ENCODE measurements around the gene PLA2G4D. TPM values are rescaled to one million over a fixed set of nuclear protein-coding genes. Genes with fewer than 3 reads are reported as not detected.

The PLA2G4D gene
- total RNA-seq, 1 experiment from 2014 or later, result 0.34 TPM

DNA sequence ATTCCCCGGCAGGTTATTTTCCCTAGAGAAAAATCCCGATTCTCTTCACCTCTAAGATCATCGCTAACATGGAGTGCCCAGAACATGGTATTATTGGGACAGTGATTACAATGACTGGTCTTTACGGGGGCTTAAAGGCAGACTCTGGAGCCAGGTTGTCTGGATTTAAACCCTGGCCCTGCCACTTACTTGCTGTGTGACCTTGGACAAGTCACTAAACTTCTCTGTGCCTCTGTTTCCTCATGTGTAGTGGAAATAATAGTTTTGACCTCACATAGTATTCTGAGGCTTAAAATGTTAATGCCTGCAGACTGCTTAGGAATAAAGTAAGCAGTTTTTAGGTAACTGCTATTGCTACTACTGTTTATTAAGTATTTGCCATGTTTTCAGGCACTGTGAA is 4.4 kb downstream of the PLA2G4D start:
- TF ChIP-seq POLR2AphosphoS5 (IDR thresholded peaks at IDR 0.05; ENCODE audit: low read depth, low read length) (no peak), ZFX (IDR thresholded peaks at IDR 0.05) (no peak), EZH2 (IDR thresholded peaks at IDR 0.05) (no peak), SIN3A (IDR thresholded peaks at IDR 0.05; ENCODE audit: low read depth) (no peak), FOSL1 (IDR thresholded peaks at IDR 0.05; ENCODE audit: low read depth) (no peak), POLR2A (IDR thresholded peaks at IDR 0.05; ENCODE audit: borderline replicate concordance, extremely low read depth, insufficient read depth, insufficient read length) (no peak), TCF7L2 (IDR thresholded peaks at IDR 0.05; ENCODE audit: borderline replicate concordance, extremely low read depth, insufficient read depth, insufficient read length) (no peak), EGR1 (IDR thresholded peaks at IDR 0.05; ENCODE audit: low read depth) (no peak)
- TF ChIP-seq, protein P1, sequence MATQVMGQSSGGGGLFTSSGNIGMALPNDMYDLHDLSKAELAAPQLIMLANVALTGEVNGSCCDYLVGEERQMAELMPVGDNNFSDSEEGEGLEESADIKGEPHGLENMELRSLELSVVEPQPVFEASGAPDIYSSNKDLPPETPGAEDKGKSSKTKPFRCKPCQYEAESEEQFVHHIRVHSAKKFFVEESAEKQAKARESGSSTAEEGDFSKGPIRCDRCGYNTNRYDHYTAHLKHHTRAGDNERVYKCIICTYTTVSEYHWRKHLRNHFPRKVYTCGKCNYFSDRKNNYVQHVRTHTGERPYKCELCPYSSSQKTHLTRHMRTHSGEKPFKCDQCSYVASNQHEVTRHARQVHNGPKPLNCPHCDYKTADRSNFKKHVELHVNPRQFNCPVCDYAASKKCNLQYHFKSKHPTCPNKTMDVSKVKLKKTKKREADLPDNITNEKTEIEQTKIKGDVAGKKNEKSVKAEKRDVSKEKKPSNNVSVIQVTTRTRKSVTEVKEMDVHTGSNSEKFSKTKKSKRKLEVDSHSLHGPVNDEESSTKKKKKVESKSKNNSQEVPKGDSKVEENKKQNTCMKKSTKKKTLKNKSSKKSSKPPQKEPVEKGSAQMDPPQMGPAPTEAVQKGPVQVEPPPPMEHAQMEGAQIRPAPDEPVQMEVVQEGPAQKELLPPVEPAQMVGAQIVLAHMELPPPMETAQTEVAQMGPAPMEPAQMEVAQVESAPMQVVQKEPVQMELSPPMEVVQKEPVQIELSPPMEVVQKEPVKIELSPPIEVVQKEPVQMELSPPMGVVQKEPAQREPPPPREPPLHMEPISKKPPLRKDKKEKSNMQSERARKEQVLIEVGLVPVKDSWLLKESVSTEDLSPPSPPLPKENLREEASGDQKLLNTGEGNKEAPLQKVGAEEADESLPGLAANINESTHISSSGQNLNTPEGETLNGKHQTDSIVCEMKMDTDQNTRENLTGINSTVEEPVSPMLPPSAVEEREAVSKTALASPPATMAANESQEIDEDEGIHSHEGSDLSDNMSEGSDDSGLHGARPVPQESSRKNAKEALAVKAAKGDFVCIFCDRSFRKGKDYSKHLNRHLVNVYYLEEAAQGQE (IDR thresholded peaks at IDR 0.05; ENCODE audit: low read depth), result no peak
- TF ChIP-seq, protein P2, sequence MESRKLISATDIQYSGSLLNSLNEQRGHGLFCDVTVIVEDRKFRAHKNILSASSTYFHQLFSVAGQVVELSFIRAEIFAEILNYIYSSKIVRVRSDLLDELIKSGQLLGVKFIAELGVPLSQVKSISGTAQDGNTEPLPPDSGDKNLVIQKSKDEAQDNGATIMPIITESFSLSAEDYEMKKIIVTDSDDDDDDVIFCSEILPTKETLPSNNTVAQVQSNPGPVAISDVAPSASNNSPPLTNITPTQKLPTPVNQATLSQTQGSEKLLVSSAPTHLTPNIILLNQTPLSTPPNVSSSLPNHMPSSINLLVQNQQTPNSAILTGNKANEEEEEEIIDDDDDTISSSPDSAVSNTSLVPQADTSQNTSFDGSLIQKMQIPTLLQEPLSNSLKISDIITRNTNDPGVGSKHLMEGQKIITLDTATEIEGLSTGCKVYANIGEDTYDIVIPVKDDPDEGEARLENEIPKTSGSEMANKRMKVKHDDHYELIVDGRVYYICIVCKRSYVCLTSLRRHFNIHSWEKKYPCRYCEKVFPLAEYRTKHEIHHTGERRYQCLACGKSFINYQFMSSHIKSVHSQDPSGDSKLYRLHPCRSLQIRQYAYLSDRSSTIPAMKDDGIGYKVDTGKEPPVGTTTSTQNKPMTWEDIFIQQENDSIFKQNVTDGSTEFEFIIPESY (IDR thresholded peaks at IDR 0.05; ENCODE audit: extremely low read depth, insufficient replicate concordance, low read length), result no peak
- H3K79me2 ChIP-seq (ENCODE audit: insufficient read depth, low read length), result no peaks in the 10 kb centered on the region
- no peak overlapping the region for H3K4me2 ChIP-seq (ENCODE audit: low read length)
- H3K9ac ChIP-seq (ENCODE audit: low read length), result no peak overlapping the region
- RAD21 ChIA-PET (ENCODE audit: low non-redundant PET in 1 of 2, low total read pairs in 2 of 2, uncharacterized antibody in 2 of 2, unreplicated experiment in 2 of 2), result no interaction called here
- POLR2A ChIA-PET, result no interaction called here
- intact Hi-C loops (cut with micrococcal nuclease), result no loop called here
- H3K27me3 ChIP-seq (ENCODE audit: insufficient read depth, low read length), result no peaks in the 10 kb centered on the region
- no peak for DNase-seq (ENCODE audit: low read depth, low spot score)
- H3K9me3 ChIP-seq (ENCODE audit: control insufficient read depth in 1 of 2, insufficient read depth in 1 of 2, low read depth in 1 of 2, low read length in 2 of 2), result no peaks in the 10 kb centered on the region
- H3K36me3 ChIP-seq (ENCODE audit: control insufficient read depth in 1 of 2, insufficient read depth in 2 of 2, low read length in 2 of 2), result no peaks in the 10 kb centered on the region
- no TSS peak for BruUV-seq (replicated peaks)
- H3K4me3 ChIP-seq (replicated peaks in 1 of 2; ENCODE audit: low read depth in 1 of 2, low read length in 2 of 2), result no peak overlapping the region
- no peak overlapping the region for H2AFZ ChIP-seq (ENCODE audit: low read depth, low read length, poor library complexity, severe bottlenecking)
- no peak for ATAC-seq
- no peaks in the 10 kb centered on the region for H3K9me2 ChIP-seq (ENCODE audit: insufficient read depth)
- no peak overlapping the region for H3K27ac ChIP-seq (ENCODE audit: low read depth, low read length)
- no peaks in the 10 kb centered on the region for H4K20me1 ChIP-seq (ENCODE audit: insufficient read depth)
- H3K4me1 ChIP-seq (ENCODE audit: control insufficient read depth in 1 of 2, insufficient read depth in 2 of 2, low read length in 2 of 2), result peaks cover 11 to 36% of the 10 kb centered on the region in 2 experiments
- CTCF ChIA-PET, result no interaction called here
